Stimulated activated CD8-positive, alpha-beta memory T cell treated with anti-CD3 and anti-CD28 coated beads, Interleukin-12 subunit alpha, Interleukin-12 subunit beta, amount 100 ng/mL, for 1 hour (primary cell): ENCODE results near the gene ZNRF3.

Experiments
- DNase-seq: peaks from one replicate; pipeline ENCODE4 v3.0.0-alpha.2; 2020; ENCODE audit warnings: low read depth

Gene ZNRF3

GRCh38 chr22:29011240-29012100, 128.1 kb downstream of the ZNRF3 start:
- DNase-seq: no peak

- DNase-seq: no peak
Measured at GRCh38 chr22:29012101-29012433, 128.7 kb downstream of the ZNRF3 start.

GRCh38 chr22:29012952-29013351, 129.6 kb downstream of the ZNRF3 start:
- no peak for DNase-seq

GRCh38 chr22:29014293-29014692, 130.9 kb downstream of the ZNRF3 start:
- DNase-seq: no peak

- no peak for DNase-seq
Measured at GRCh38 chr22:29014773-29015172, 131.4 kb downstream of the ZNRF3 start.

- no peak for DNase-seq
Measured at GRCh38 chr22:29016067-29016938, 132.9 kb downstream of the ZNRF3 start.

GRCh38 chr22:29018293-29019189, 135.2 kb downstream of the ZNRF3 start:
- no peak for DNase-seq

GRCh38 chr22:29022101-29022817, 138.9 kb downstream of the ZNRF3 start:
- no peak for DNase-seq

GRCh38 chr22:29023172-29023796, 139.9 kb downstream of the ZNRF3 start:
- DNase-seq: no peak

GRCh38 chr22:29026579-29026978, 143.2 kb downstream of the ZNRF3 start:
- DNase-seq: no peak

GRCh38 chr22:29028468-29028867, 145.1 kb downstream of the ZNRF3 start:
- DNase-seq: no peak

GRCh38 chr22:29029202-29030000, 146.0 kb downstream of the ZNRF3 start:
- DNase-seq: no peak

GRCh38 chr22:29030016-29030617, 146.7 kb downstream of the ZNRF3 start:
- no peak for DNase-seq

- DNase-seq: no peak
Measured at GRCh38 chr22:29030618-29031226, 147.3 kb downstream of the ZNRF3 start.

GRCh38 chr22:29031227-29032011, 148.0 kb downstream of the ZNRF3 start:
- no peak for DNase-seq

GRCh38 chr22:29032014-29032475, 148.7 kb downstream of the ZNRF3 start:
- no peak for DNase-seq

- DNase-seq: no peak
Measured at GRCh38 chr22:29032584-29032983, 149.2 kb downstream of the ZNRF3 start.

- DNase-seq: no peak
Measured at GRCh38 chr22:29037340-29037932, 154.1 kb downstream of the ZNRF3 start.
